Measurements from ENCODE around the gene TNNT2.

The TNNT2 gene

DNA sequence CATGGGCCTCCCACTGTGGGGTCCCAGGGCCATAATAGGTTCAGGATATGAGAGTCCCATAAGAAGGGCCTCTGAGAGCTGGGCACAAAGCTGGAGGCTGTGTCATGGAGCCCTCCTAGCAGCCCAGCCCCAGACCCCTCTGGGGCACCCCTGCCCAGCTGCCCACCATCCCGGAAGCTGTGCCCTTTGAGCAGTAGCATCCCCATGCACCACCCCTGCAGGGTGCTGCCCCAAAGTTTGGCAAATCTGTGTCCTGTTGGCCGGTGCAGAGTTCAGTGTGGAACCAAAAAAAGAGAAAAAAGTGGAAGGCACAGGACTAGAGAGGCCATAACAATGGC is 17.6 kb downstream of the TNNT2 start:
- ATAC-seq = no peak
- TF ChIP-seq ZFP30 (CRISPR knock-in tag; IDR thresholded peaks at IDR 0.05) (no peak), ZNF565 (CRISPR knock-in tag; conservative IDR thresholded peaks at IDR 0.05; ENCODE audit: low read depth) (no peak), ZFP3 (CRISPR knock-in tag; IDR thresholded peaks at IDR 0.05) (no peak), TOX (CRISPR knock-in tag; IDR thresholded peaks at IDR 0.05; ENCODE audit: borderline replicate concordance) (no peak), PPARA (CRISPR knock-in tag; IDR thresholded peaks at IDR 0.05; ENCODE audit: borderline replicate concordance) (no peak), ISL1 (CRISPR knock-in tag; IDR thresholded peaks at IDR 0.05) (no peak), OSR1 (CRISPR knock-in tag; IDR thresholded peaks at IDR 0.05) (no peak), ESRRG (CRISPR knock-in tag; IDR thresholded peaks at IDR 0.05) (no peak), GLIS3 (CRISPR knock-in tag; IDR thresholded peaks at IDR 0.05) (no peak), CSDC2 (CRISPR knock-in tag; IDR thresholded peaks at IDR 0.05) (no peak), ZNF70 (CRISPR knock-in tag; IDR thresholded peaks at IDR 0.05) (no peak), RARB (CRISPR knock-in tag; IDR thresholded peaks at IDR 0.05) (no peak), TCF4 (CRISPR knock-in tag; IDR thresholded peaks at IDR 0.05; ENCODE audit: borderline replicate concordance) (no peak), SNAI2 (CRISPR knock-in tag; IDR thresholded peaks at IDR 0.05) (no peak)
- TF ChIP-seq, protein P1, sequence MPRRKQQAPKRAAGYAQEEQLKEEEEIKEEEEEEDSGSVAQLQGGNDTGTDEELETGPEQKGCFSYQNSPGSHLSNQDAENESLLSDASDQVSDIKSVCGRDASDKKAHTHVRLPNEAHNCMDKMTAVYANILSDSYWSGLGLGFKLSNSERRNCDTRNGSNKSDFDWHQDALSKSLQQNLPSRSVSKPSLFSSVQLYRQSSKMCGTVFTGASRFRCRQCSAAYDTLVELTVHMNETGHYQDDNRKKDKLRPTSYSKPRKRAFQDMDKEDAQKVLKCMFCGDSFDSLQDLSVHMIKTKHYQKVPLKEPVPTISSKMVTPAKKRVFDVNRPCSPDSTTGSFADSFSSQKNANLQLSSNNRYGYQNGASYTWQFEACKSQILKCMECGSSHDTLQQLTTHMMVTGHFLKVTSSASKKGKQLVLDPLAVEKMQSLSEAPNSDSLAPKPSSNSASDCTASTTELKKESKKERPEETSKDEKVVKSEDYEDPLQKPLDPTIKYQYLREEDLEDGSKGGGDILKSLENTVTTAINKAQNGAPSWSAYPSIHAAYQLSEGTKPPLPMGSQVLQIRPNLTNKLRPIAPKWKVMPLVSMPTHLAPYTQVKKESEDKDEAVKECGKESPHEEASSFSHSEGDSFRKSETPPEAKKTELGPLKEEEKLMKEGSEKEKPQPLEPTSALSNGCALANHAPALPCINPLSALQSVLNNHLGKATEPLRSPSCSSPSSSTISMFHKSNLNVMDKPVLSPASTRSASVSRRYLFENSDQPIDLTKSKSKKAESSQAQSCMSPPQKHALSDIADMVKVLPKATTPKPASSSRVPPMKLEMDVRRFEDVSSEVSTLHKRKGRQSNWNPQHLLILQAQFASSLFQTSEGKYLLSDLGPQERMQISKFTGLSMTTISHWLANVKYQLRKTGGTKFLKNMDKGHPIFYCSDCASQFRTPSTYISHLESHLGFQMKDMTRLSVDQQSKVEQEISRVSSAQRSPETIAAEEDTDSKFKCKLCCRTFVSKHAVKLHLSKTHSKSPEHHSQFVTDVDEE (CRISPR knock-in tag; IDR thresholded peaks at IDR 0.05) = no peak
- TF ChIP-seq, protein P2, sequence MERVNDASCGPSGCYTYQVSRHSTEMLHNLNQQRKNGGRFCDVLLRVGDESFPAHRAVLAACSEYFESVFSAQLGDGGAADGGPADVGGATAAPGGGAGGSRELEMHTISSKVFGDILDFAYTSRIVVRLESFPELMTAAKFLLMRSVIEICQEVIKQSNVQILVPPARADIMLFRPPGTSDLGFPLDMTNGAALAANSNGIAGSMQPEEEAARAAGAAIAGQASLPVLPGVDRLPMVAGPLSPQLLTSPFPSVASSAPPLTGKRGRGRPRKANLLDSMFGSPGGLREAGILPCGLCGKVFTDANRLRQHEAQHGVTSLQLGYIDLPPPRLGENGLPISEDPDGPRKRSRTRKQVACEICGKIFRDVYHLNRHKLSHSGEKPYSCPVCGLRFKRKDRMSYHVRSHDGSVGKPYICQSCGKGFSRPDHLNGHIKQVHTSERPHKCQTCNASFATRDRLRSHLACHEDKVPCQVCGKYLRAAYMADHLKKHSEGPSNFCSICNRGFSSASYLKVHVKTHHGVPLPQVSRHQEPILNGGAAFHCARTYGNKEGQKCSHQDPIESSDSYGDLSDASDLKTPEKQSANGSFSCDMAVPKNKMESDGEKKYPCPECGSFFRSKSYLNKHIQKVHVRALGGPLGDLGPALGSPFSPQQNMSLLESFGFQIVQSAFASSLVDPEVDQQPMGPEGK (CRISPR knock-in tag; IDR thresholded peaks at IDR 0.05; ENCODE audit: borderline replicate concordance) = no peak

DNA sequence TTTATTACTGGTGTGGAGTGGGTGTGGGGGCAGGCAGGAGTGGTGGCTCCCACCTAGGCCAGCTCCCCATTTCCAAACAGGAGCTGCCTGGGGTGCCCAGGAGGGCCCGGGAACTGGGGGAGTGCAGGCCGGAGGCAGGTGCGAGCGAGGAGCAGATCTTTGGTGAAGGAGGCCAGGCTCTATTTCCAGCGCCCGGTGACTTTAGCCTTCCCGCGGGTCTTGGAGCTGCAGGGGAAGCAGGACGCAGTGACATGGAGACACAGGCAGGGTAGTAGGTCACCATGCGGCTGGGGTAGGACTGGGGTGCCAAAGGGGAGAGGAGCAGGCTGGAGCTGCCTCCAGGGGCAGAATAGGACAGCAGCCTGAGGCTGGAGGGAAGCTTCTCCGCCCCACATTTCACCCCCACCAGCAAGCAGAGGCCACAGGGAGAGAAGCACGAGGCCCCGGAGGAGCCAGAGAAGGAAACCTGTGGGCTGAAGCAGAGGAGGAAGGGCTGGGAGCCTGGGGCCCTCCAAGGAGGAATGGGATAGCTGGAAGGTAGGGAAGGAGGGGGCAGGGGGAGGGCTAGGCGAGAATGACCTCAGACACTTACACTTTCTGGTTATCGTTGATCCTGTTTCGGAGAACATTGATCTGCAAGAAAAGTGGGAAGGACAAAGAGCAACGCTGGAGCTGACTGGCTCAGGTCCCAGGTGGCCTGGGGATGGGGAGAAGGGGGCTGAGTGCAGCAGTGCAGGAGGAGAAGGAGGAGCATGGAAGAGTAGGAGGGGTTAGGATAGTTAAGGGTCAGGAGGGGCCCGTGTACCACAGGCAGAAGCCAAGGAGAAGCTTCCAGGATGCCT is 18.2 kb downstream of the TNNT2 start:
- no peak for TF ChIP-seq ISL1 (CRISPR knock-in tag; IDR thresholded peaks at IDR 0.05)
- TF ChIP-seq GLIS3 (CRISPR knock-in tag; IDR thresholded peaks at IDR 0.05) = no peak
- no peak for TF ChIP-seq ZC3H10 (CRISPR knock-in tag; IDR thresholded peaks at IDR 0.05)
- no peak for TF ChIP-seq ESRRG (CRISPR knock-in tag; IDR thresholded peaks at IDR 0.05)
- TF ChIP-seq, protein P3, sequence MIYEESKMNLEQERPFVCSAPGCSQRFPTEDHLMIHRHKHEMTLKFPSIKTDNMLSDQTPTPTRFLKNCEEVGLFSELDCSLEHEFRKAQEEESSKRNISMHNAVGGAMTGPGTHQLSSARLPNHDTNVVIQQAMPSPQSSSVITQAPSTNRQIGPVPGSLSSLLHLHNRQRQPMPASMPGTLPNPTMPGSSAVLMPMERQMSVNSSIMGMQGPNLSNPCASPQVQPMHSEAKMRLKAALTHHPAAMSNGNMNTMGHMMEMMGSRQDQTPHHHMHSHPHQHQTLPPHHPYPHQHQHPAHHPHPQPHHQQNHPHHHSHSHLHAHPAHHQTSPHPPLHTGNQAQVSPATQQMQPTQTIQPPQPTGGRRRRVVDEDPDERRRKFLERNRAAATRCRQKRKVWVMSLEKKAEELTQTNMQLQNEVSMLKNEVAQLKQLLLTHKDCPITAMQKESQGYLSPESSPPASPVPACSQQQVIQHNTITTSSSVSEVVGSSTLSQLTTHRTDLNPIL (CRISPR knock-in tag; IDR thresholded peaks at IDR 0.05; ENCODE audit: low read depth) = no peak
- TF ChIP-seq SNAI2 (CRISPR knock-in tag; IDR thresholded peaks at IDR 0.05) = no peak
- no peak for TF ChIP-seq CSDC2 (CRISPR knock-in tag; IDR thresholded peaks at IDR 0.05)
- TF ChIP-seq ZFP3 (CRISPR knock-in tag; IDR thresholded peaks at IDR 0.05) = no peak
- no peak for TF ChIP-seq BACH2 (CRISPR knock-in tag; IDR thresholded peaks at IDR 0.05; ENCODE audit: borderline replicate concordance)
- no peak for TF ChIP-seq PPARA (CRISPR knock-in tag; IDR thresholded peaks at IDR 0.05; ENCODE audit: borderline replicate concordance)
- no peak for TF ChIP-seq TCF4 (CRISPR knock-in tag; IDR thresholded peaks at IDR 0.05; ENCODE audit: borderline replicate concordance)
- no peak for ATAC-seq

DNA sequence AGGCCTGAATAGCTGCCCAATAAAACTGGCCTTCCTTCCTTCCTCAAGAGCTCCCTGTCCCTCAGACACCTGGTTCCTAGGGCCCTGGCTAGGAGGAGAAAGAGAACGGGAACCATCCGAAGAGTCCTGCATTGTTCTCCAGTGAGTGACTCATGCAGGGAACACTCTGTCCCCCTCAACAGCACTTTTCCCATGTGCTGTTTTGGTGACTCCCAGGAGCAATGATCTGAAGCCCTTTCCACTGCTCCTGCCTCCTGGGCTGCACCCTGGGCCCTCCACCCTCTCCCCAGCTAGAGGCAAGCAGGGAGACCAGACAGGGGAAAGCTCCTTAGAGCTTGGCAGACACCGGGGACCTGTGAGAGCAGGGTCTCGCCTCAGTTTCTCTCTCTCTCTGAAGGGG is 18.9 kb downstream of the TNNT2 start:
- no peak for ATAC-seq
- TF ChIP-seq, protein P4, sequence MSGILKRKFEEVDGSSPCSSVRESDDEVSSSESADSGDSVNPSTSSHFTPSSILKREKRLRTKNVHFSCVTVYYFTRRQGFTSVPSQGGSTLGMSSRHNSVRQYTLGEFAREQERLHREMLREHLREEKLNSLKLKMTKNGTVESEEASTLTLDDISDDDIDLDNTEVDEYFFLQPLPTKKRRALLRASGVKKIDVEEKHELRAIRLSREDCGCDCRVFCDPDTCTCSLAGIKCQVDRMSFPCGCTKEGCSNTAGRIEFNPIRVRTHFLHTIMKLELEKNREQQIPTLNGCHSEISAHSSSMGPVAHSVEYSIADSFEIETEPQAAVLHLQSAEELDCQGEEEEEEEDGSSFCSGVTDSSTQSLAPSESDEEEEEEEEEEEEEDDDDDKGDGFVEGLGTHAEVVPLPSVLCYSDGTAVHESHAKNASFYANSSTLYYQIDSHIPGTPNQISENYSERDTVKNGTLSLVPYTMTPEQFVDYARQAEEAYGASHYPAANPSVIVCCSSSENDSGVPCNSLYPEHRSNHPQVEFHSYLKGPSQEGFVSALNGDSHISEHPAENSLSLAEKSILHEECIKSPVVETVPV (CRISPR knock-in tag; IDR thresholded peaks at IDR 0.05) = no peak
- TF ChIP-seq ISL1 (CRISPR knock-in tag; IDR thresholded peaks at IDR 0.05) (no peak), ZNF565 (CRISPR knock-in tag; conservative IDR thresholded peaks at IDR 0.05; ENCODE audit: low read depth) (no peak), ZNF8 (CRISPR knock-in tag; IDR thresholded peaks at IDR 0.05) (no peak), TCF4 (CRISPR knock-in tag; IDR thresholded peaks at IDR 0.05; ENCODE audit: borderline replicate concordance) (no peak), OSR1 (CRISPR knock-in tag; IDR thresholded peaks at IDR 0.05) (no peak), PPARA (CRISPR knock-in tag; IDR thresholded peaks at IDR 0.05; ENCODE audit: borderline replicate concordance) (no peak), GLIS3 (CRISPR knock-in tag; IDR thresholded peaks at IDR 0.05) (no peak), BACH2 (CRISPR knock-in tag; IDR thresholded peaks at IDR 0.05; ENCODE audit: borderline replicate concordance) (no peak), RARB (CRISPR knock-in tag; IDR thresholded peaks at IDR 0.05) (no peak), SNAI2 (CRISPR knock-in tag; IDR thresholded peaks at IDR 0.05) (no peak), TOX (CRISPR knock-in tag; IDR thresholded peaks at IDR 0.05; ENCODE audit: borderline replicate concordance) (no peak)
- TF ChIP-seq, protein P3 (CRISPR knock-in tag; IDR thresholded peaks at IDR 0.05; ENCODE audit: low read depth) = no peak
- TF ChIP-seq, protein P2 (CRISPR knock-in tag; IDR thresholded peaks at IDR 0.05; ENCODE audit: borderline replicate concordance) = no peak
